ENCODE data around the gene LEO1. TPM values are rescaled to one million over a fixed set of nuclear protein-coding genes. Genes with fewer than 3 reads are reported as not detected.
A peak's percentile ranks its signal among the peaks of the same experiment; 100 is the strongest.

The LEO1 gene
- 10 to 100 TPM; 14.3 to 21.7 (median 20.1) TPM for polyA plus RNA-seq
- long read RNA-seq, donor 1, result 0 reads
- long read RNA-seq, donor 2, result 0 reads
- long read RNA-seq, donor 3, partial matches to known transcripts, result 0 of 1 reads
- long read RNA-seq, donor 3, other reads (novel, unspliced or antisense), result 0 of 1 reads
- long read RNA-seq, donor 4, result 0 reads
- long read RNA-seq, donor 5, partial matches to known transcripts, result 0 of 1 reads
- long read RNA-seq, donor 5, other reads (novel, unspliced or antisense), result 0 of 1 reads
- long read RNA-seq, donor 6, result 0 reads
- long read RNA-seq, donor 7, partial matches to known transcripts, result 0 of 1 reads
- long read RNA-seq, donor 7, other reads (novel, unspliced or antisense), result 0 of 1 reads
- long read RNA-seq, donor 8, result 0 reads
- long read RNA-seq, donor 9, result 0 reads
- long read RNA-seq, donor 10, partial matches to known transcripts, result 0 of 1 reads
- long read RNA-seq, donor 10, other reads (novel, unspliced or antisense), result 0 of 1 reads

DNA sequence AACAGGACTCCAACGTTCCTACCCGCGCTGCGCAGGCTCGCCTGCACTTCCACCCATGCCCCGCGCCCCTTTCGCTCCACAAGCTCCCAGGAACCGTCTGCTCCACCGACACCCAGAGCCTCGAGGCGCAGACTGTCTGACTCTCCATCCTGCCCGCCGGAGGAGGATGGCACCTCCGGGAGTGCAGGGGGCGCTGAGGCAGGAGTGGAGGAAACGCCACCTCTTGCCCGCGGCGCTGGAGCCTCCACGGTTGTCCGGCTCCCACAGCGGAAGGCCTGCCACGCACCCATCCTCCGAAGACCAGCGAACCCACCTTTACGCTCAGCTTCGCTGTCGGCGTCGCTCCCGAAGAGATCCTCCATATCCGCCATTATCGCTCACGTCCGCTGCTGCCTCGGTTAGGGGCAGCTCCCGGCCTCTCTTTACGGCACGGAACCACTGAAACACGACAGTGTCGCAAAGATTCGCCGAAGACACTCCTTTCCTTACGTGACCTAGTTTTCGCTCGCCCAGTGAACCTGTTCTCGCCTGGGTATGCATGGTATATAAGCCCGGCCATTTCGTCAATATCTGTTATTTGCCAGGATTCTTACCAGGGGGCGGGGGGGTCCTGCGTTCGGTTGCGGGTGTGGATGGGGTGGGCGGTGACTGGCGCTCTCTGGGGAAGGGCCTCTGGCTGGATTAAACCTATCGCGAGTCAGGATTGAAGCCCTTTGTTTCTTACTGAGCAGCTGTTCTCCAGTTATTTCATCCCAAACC lies at the start of gene LEO1:
LEO1 (minus strand) TSS at position 404 of the 759 bp plus-strand sequence; CDS start at position 371, 33 bp downstream.
- peaks cover 0 to 19% of the 10 kb centered on the region in 2 donors for H3K9me3 ChIP-seq (ENCODE audit: control insufficient read depth in 2 of 2, insufficient read depth in 1 of 2, low read depth in 1 of 2, low read length in 1 of 2)
- H3K27me3 ChIP-seq (ENCODE audit: control insufficient read depth in 3 of 3, insufficient read depth in 3 of 3, low read length in 3 of 3), result no peaks in the 10 kb centered on the region
- no peaks in the 10 kb centered on the region for H3K36me3 ChIP-seq (ENCODE audit: control insufficient read depth in 3 of 3, insufficient read depth in 2 of 3, low read depth in 1 of 3, low read length in 3 of 3)
- peak within 1 kb of the TSS; percentile 75 to 85 (median 80) for H3K4me3 ChIP-seq (ENCODE audit: low read depth in 1 of 3, low read length in 3 of 3)
- 0% methylated on average over 55 to 58 of the region's 58 CpGs for WGBS, 3 donors
- no peak for FAIRE-seq
- DNase-seq, result peak; percentile 97
- H3K27ac ChIP-seq (ENCODE audit: low read depth in 1 of 3, low read length in 2 of 3), result peak within 1 kb of the TSS; percentile 84 to 96 (median 90)
- H3K4me1 ChIP-seq (ENCODE audit: control insufficient read depth in 3 of 3, insufficient read depth in 2 of 3, low read depth in 1 of 3, low read length in 2 of 3), result peaks cover 0 to 3% (median 2%) of the 10 kb centered on the region in 3 donors

GRCh38 chr15:52021128-52021671 lies 49.6 kb upstream of the LEO1 start:
- no peak for FAIRE-seq
- peak overlapping the region in 1 of 3 donors; percentile 29 for H3K4me3 ChIP-seq (ENCODE audit: low read depth in 1 of 3, low read length in 3 of 3)
- H3K27me3 ChIP-seq (ENCODE audit: control insufficient read depth in 3 of 3, insufficient read depth in 3 of 3, low read length in 3 of 3), result no peaks in the 10 kb centered on the region
- H3K9me3 ChIP-seq (ENCODE audit: control insufficient read depth in 2 of 2, insufficient read depth in 1 of 2, low read depth in 1 of 2, low read length in 1 of 2), result no peaks in the 10 kb centered on the region
- peak; percentile 67 to 72 for DNase-seq
- no peaks in the 10 kb centered on the region for H3K36me3 ChIP-seq (ENCODE audit: control insufficient read depth in 3 of 3, insufficient read depth in 2 of 3, low read depth in 1 of 3, low read length in 3 of 3)
- 0 to 1% (median 0%) methylated on average over 4 of the region's 4 CpGs for WGBS, 3 donors
- peaks cover 0 to 4% (median 0%) of the 10 kb centered on the region in 3 donors for H3K4me1 ChIP-seq (ENCODE audit: control insufficient read depth in 3 of 3, insufficient read depth in 2 of 3, low read depth in 1 of 3, low read length in 2 of 3)
- peak overlapping the region; percentile 7 to 88 (median 52) for H3K27ac ChIP-seq (ENCODE audit: low read depth in 1 of 3, low read length in 2 of 3)

DNA sequence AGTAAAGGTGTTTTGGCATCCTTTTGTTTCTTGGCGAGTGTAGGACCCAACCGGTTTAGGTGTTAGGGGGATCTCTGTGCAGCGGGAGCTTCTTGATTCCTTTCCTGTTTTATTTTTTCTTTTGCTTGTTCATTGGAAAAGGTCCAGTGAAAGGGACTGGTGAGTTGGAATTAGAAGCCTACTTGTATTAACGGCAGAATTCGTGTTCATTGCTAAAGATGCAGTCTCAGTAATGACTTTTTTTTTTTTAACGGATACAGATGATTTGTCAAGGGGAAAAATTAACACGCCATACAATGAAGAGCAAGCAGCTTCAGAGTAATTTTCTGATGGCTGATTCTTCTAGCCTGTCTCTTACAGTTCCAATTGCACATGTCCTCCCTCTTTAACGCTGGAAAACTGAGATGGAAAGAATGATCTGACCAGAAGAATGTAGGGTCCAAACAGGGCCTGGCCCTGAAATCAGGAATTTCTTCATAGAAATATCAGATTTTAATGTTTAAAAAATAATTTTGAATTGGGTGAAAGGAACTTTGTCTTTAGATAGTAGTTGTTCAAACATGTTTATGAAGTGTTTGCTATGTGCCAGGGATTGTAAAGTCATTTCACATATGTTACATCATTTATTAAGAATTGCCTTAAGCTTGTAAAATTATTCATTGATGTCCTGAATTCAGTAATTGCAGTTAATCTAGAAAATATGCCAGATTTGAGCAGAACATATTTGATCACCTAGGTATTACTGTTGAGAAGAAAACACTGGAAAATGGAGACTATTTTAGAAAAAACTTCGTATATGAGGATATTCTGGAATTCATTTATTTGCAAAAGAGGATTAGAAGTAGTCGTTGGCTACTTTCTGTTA lies 48.9 kb upstream of the LEO1 start:
- Histone ChIP-seq H3K4me3 (ENCODE audit: low read depth in 1 of 3, low read length in 3 of 3) (peak overlapping the region; percentile 59 to 87 (median 83)), H3K27ac (ENCODE audit: low read depth in 1 of 3, low read length in 2 of 3) (peak overlapping the region; percentile 88 to 97 (median 95)), H3K4me1 (ENCODE audit: control insufficient read depth in 3 of 3, insufficient read depth in 2 of 3, low read depth in 1 of 3, low read length in 2 of 3) (peaks cover 0 to 4% (median 0%) of the 10 kb centered on the region in 3 donors), H3K9me3 (ENCODE audit: control insufficient read depth in 2 of 2, insufficient read depth in 1 of 2, low read depth in 1 of 2, low read length in 1 of 2) (no peaks in the 10 kb centered on the region), H3K36me3 (ENCODE audit: control insufficient read depth in 3 of 3, insufficient read depth in 2 of 3, low read depth in 1 of 3, low read length in 3 of 3) (no peaks in the 10 kb centered on the region), H3K27me3 (ENCODE audit: control insufficient read depth in 3 of 3, insufficient read depth in 3 of 3, low read length in 3 of 3) (no peaks in the 10 kb centered on the region)
- 1 to 4% (median 2%) methylated on average over 10 of the region's 10 CpGs for WGBS, 3 donors
- FAIRE-seq (no peak), DNase-seq (peak in 1 of 2 donors; percentile 39)

DNA sequence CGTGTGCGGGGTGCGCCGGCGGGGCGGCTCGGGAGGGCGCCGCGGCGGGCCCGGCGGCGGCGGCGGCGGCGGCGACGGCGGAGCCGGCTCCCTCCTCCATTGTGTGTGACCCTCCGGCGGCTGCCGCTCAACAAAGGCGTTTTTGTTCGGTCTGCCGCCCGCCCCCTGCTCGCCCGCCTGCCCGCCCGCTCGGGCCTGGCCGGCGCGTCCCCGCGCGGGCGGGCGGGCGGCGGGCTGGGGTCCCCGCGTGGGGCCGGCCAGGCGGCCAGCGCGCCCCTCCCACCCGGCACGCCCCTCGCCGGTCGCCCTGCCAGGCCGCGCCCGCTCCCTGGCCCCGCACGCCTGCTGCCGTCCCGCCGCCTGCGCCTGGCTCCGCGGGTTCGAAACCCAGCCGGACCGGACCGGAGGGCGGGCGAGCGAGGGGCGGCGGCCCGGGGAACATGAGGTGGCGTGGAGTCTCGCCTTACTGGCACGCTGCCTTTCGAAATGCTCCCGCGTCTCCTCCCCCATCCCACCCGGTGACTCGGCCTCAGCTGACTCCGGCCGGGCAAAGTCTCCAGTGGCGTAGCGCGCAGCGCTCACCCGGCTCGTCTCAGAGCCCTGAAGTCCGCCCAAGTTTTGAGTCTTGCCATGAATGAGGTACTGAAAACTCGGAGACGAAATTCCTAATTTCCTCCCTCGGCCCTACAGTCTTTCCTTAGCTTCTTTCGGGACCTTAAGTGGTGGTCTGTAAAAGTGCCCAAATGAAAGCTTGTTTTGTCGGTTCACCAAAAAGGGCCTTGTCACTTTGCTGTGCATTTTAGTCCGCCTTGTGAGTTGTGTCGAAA lies 48.0 kb upstream of the LEO1 start:
- DNase-seq, result peak; percentile 92 to 95
- H3K4me1 ChIP-seq (ENCODE audit: control insufficient read depth in 3 of 3, insufficient read depth in 2 of 3, low read depth in 1 of 3, low read length in 2 of 3), result peaks cover 0 to 4% (median 0%) of the 10 kb centered on the region in 3 donors
- H3K4me3 ChIP-seq (ENCODE audit: low read depth in 1 of 3, low read length in 3 of 3), result peak overlapping the region; percentile 60 to 87 (median 83)
- no peaks in the 10 kb centered on the region for H3K9me3 ChIP-seq (ENCODE audit: control insufficient read depth in 2 of 2, insufficient read depth in 1 of 2, low read depth in 1 of 2, low read length in 1 of 2)
- WGBS, 3 donors, result 0 to 1% (median 1%) methylated on average over 36 to 100 of the region's 100 CpGs
- peak overlapping the region; percentile 90 to 97 (median 95) for H3K27ac ChIP-seq (ENCODE audit: low read depth in 1 of 3, low read length in 2 of 3)
- no peaks in the 10 kb centered on the region for H3K36me3 ChIP-seq (ENCODE audit: control insufficient read depth in 3 of 3, insufficient read depth in 2 of 3, low read depth in 1 of 3, low read length in 3 of 3)
- H3K27me3 ChIP-seq (ENCODE audit: control insufficient read depth in 3 of 3, insufficient read depth in 3 of 3, low read length in 3 of 3), result no peaks in the 10 kb centered on the region
- FAIRE-seq, result no peak

DNA sequence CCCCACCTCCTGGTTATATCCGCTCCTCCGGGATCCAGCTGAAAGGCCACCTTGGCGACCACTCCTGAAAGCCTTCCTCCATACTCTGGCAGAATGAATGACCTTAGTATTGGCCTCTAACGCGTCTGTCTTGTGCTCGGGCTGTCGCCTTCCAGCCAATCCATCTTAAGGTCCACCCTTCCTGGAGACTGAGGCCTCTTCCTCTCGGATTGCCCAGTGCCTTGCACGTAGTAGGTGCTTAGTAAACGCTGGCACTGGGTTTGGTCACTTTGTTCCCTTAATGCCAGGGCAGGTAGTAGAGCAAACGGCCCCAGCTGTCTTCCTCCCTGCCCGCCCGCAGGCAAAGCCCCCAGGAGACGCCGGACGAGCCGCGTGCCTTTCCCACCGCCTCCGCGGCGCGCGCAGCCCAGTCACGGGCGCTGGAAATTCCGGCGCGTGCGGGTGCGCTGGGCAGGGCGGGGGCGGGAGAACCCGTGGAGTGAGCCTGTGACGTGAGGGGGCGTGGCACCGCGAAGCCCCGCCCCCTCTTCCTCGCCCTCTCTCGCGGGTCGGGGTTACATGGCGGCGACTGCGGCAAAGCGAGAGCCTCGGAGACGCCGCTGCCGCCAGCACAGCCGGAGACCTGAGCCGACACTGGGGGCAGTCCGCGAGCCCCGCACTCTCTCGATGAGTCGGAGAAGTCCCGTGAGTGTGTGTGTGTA lies 47.3 kb upstream of the LEO1 start, which contains the start of gene MAPK6:
MAPK6 (plus strand) TSS at position 527 of the 701 bp plus-strand sequence. CDS start 27,242 bp downstream, outside the sequence.
- no peak for FAIRE-seq
- Histone ChIP-seq H3K27me3 (ENCODE audit: control insufficient read depth in 3 of 3, insufficient read depth in 3 of 3, low read length in 3 of 3) (no peaks in the 10 kb centered on the region), H3K4me3 (ENCODE audit: low read depth in 1 of 3, low read length in 3 of 3) (peak within 1 kb of the TSS; percentile 60 to 87 (median 83)), H3K36me3 (ENCODE audit: control insufficient read depth in 3 of 3, insufficient read depth in 2 of 3, low read depth in 1 of 3, low read length in 3 of 3) (no peaks in the 10 kb centered on the region), H3K27ac (ENCODE audit: low read depth in 1 of 3, low read length in 2 of 3) (peak within 1 kb of the TSS; percentile 90 to 97 (median 95)), H3K4me1 (ENCODE audit: control insufficient read depth in 3 of 3, insufficient read depth in 2 of 3, low read depth in 1 of 3, low read length in 2 of 3) (peaks cover 0 to 4% (median 0%) of the 10 kb centered on the region in 3 donors), H3K9me3 (ENCODE audit: control insufficient read depth in 2 of 2, insufficient read depth in 1 of 2, low read depth in 1 of 2, low read length in 1 of 2) (no peaks in the 10 kb centered on the region)
- peak; percentile 89 to 97 for DNase-seq
- 2 to 4% (median 2%) methylated on average over 46 to 59 of the region's 59 CpGs for WGBS, 3 donors

DNA sequence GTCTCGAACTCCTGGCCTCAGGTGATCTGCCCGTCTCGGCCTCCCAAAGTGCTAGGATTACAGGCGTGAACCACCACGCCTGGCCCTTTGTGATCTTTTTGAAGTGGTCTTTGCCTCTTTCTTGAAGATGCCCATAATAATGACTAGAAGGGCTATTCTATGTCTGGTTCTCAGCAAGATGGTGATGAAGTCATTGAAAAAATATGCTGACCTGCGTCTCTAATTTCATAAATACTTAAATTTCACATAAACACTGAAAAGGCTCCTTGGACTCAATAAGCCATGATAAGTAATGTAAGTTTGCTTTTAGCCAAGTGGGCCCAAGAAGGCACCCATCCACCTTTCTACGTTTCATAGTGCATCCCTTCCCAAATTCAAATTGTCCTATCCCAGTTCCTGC lies 46.7 kb upstream of the LEO1 start:
- peaks cover 0 to 4% (median 0%) of the 10 kb centered on the region in 3 donors for H3K4me1 ChIP-seq (ENCODE audit: control insufficient read depth in 3 of 3, insufficient read depth in 2 of 3, low read depth in 1 of 3, low read length in 2 of 3)
- no peak overlapping the region for H3K27ac ChIP-seq (ENCODE audit: low read depth in 1 of 3, low read length in 2 of 3)
- peak overlapping the region in 1 of 3 donors; percentile 83 for H3K4me3 ChIP-seq (ENCODE audit: low read depth in 1 of 3, low read length in 3 of 3)
- H3K27me3 ChIP-seq (ENCODE audit: control insufficient read depth in 3 of 3, insufficient read depth in 3 of 3, low read length in 3 of 3), result no peaks in the 10 kb centered on the region
- no peak for FAIRE-seq
- DNase-seq, result no peak
- H3K36me3 ChIP-seq (ENCODE audit: control insufficient read depth in 3 of 3, insufficient read depth in 2 of 3, low read depth in 1 of 3, low read length in 3 of 3), result no peaks in the 10 kb centered on the region
- H3K9me3 ChIP-seq (ENCODE audit: control insufficient read depth in 2 of 2, insufficient read depth in 1 of 2, low read depth in 1 of 2, low read length in 1 of 2), result no peaks in the 10 kb centered on the region
- 89 to 93% (median 91%) methylated on average over 7 of the region's 7 CpGs for WGBS, 3 donors

DNA sequence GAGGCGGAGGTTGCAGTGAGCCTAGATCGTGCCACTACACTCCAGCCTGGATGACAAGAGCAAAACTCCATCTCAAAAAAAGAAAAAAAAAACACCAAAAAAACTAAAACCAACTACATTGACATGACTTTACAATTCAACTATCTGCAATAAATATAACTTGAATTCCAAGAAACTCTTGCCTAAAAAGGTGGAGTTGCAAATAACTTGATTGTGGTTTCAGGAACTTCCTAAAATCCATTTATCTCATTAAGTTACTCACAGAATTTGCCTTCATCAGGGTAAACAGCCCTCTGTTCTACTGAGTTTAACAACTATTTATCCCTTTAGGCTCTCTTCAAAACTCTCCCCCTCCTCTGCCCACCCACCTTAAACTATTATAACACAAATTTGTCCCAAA lies 44.7 kb upstream of the LEO1 start:
- Histone ChIP-seq H3K27me3 (ENCODE audit: control insufficient read depth in 3 of 3, insufficient read depth in 3 of 3, low read length in 3 of 3) (no peaks in the 10 kb centered on the region), H3K9me3 (ENCODE audit: control insufficient read depth in 2 of 2, insufficient read depth in 1 of 2, low read depth in 1 of 2, low read length in 1 of 2) (no peaks in the 10 kb centered on the region), H3K36me3 (ENCODE audit: control insufficient read depth in 3 of 3, insufficient read depth in 2 of 3, low read depth in 1 of 3, low read length in 3 of 3) (no peaks in the 10 kb centered on the region), H3K4me3 (ENCODE audit: low read depth in 1 of 3, low read length in 3 of 3) (no peak overlapping the region), H3K4me1 (ENCODE audit: control insufficient read depth in 3 of 3, insufficient read depth in 2 of 3, low read depth in 1 of 3, low read length in 2 of 3) (peaks cover 0 to 4% (median 0%) of the 10 kb centered on the region in 3 donors), H3K27ac (ENCODE audit: low read depth in 1 of 3, low read length in 2 of 3) (no peak overlapping the region)
- FAIRE-seq, result no peak
- 95 to 100% (median 98%) methylated on average over 2 of the region's 2 CpGs for WGBS, 3 donors
- no peak for DNase-seq
